ENCODE results near the gene CASP4.

CASP4 gene

GRCh38 chr11:104926771-104927611, 41.4 kb downstream of the CASP4 start:
- Histone ChIP-seq H3K27ac (ENCODE audit: extremely low read depth, low read depth, low read length) (no peak overlapping the region), H3K4me3 (ENCODE audit: low read depth, low read length) (no peak overlapping the region), H3K36me3 (ENCODE audit: control insufficient read depth in 2 of 2, insufficient read depth in 1 of 2, low read length in 2 of 2) (no peaks in the 10 kb centered on the region), H3K4me1 (ENCODE audit: control insufficient read depth, insufficient read depth, low read length) (no peaks in the 10 kb centered on the region), H3K9me3 (ENCODE audit: control insufficient read depth, insufficient read depth, low read depth, low read length) (no peaks in the 10 kb centered on the region)
- TF ChIP-seq ZNF174 (tag by site-specific recombination; IDR thresholded peaks at IDR 0.05) (no peak), BCL11B (tag by site-specific recombination; IDR thresholded peaks at IDR 0.05; ENCODE audit: low read depth) (no peak), ZNF398 (tag by site-specific recombination; IDR thresholded peaks at IDR 0.05) (no peak), ZBTB1 (tag by site-specific recombination; IDR thresholded peaks at IDR 0.05) (no peak), ZNF610 (tag by site-specific recombination; IDR thresholded peaks at IDR 0.05; ENCODE audit: borderline replicate concordance) (no peak), ZSCAN23 (tag by site-specific recombination; IDR thresholded peaks at IDR 0.05) (no peak), ZNF449 (tag by site-specific recombination; IDR thresholded peaks at IDR 0.05) (no peak), HOXC10 (CRISPR knock-in tag; IDR thresholded peaks at IDR 0.05) (no peak), ZBTB26 (tag by site-specific recombination; optimal IDR thresholded peaks at IDR 0.05) (no peak), TCF7L2 (IDR thresholded peaks at IDR 0.05; ENCODE audit: borderline replicate concordance, low read depth, low read length) (no peak), ZNF18 (tag by site-specific recombination; IDR thresholded peaks at IDR 0.05) (no peak), HIC1 (tag by site-specific recombination; IDR thresholded peaks at IDR 0.05) (no peak), ZNF23 (tag by site-specific recombination; IDR thresholded peaks at IDR 0.05; ENCODE audit: borderline replicate concordance) (no peak), ZNF791 (tag by site-specific recombination; IDR thresholded peaks at IDR 0.05) (no peak)
- CTCF ChIA-PET: no interaction called here
- POLR2A ChIA-PET: no interaction called here

GRCh38 chr11:104925850-104926249, 42.5 kb downstream of the CASP4 start:
- Histone ChIP-seq H3K36me3 (ENCODE audit: control insufficient read depth in 2 of 2, insufficient read depth in 1 of 2, low read length in 2 of 2) (no peaks in the 10 kb centered on the region), H3K4me3 (ENCODE audit: low read depth, low read length) (no peak overlapping the region), H3K27ac (ENCODE audit: extremely low read depth, low read depth, low read length) (no peak overlapping the region), H3K4me1 (ENCODE audit: control insufficient read depth, insufficient read depth, low read length) (no peaks in the 10 kb centered on the region), H3K9me3 (ENCODE audit: control insufficient read depth, insufficient read depth, low read depth, low read length) (no peaks in the 10 kb centered on the region)
- TF ChIP-seq ZNF488 (tag by site-specific recombination; IDR thresholded peaks at IDR 0.05): no peak
- TF ChIP-seq ZNF214 (tag by site-specific recombination; IDR thresholded peaks at IDR 0.05; ENCODE audit: borderline replicate concordance): no peak
- no peak for TF ChIP-seq ZNF18 (tag by site-specific recombination; IDR thresholded peaks at IDR 0.05)
- TF ChIP-seq ZNF404 (tag by site-specific recombination; IDR thresholded peaks at IDR 0.05): no peak
- no peak for TF ChIP-seq ZNF677 (tag by site-specific recombination; IDR thresholded peaks at IDR 0.05)
- no peak for TF ChIP-seq ZNF155 (tag by site-specific recombination; IDR thresholded peaks at IDR 0.05)
- no peak for TF ChIP-seq ZNF16 (tag by site-specific recombination; IDR thresholded peaks at IDR 0.05; ENCODE audit: low read depth)
- no peak for TF ChIP-seq ZNF157 (tag by site-specific recombination; IDR thresholded peaks at IDR 0.05)
- no peak for TF ChIP-seq SETDB1 (IDR thresholded peaks at IDR 0.05; ENCODE audit: insufficient read length, low read length)
- ChIA-PET POLR2A (no interaction called here), CTCF (interaction anchor here (0.7 kb wide), 1 partner anchor 578 kb away, joined by 3 read pairs; no protein-coding TSS in a partner anchor)

All from HEK293 (cell line).